Measurements from ENCODE around the gene CEP19.

CEP19 gene

DNA sequence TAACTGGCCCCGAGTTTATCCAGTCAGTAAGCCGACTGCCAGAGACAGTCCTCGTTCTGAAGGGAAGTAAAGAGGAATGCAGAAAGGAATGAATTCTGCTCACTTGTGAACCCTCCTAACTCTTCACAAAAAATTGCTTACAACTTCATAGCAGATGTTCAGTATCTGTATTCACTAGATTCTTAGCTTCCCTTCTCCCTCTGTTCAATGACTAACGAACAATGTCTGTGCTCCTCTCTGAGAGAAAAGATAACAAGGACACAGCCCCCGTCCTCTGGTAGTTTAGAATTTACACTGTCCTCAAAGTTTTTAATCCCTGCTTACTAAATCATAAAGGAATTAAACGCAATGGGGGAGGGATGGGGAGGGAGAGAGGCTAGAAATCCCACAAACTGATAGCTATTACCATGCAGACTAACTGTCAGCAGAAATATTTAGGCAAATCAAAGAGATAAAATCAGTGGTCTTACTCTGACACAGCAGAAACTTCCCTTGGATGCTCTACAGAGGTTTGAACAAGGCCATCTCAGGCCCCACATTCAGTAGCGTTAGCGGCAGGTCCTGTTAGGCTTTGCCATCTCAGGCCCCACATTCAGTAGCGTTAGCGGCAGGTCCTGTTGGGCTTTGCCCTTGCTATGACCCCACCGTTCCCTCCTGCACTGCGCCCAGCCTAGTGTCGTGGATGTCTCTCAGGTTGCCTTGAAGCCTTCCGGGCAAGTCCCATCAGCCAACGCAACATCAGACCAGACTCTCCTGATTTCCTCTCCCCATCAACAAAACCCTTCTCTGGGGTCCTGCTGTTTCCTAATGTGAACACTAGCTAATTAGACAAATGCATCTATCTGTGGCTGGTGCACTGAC lies 49.1 kb downstream of the CEP19 start:
- no peak for DNase-seq

DNA sequence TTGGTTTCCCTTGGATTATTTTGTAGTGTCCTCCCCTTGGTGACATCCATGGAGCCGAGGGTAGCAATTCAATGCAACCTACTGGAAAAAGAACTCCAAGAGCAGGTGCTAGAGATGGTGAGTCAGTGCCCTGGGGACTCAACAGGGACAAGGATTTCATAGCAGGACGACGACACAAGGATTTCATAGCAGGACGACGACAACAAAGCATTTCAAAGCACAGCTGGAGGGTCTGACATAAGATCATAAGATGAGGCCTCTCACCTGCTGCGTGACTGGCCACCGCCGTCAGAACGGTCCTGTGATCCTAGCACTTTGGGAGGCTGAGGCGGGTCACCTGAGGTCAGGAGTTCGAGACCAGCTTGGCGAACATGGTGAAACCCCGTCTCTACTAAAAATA lies 50.0 kb downstream of the CEP19 start:
- no peak for DNase-seq

DNA sequence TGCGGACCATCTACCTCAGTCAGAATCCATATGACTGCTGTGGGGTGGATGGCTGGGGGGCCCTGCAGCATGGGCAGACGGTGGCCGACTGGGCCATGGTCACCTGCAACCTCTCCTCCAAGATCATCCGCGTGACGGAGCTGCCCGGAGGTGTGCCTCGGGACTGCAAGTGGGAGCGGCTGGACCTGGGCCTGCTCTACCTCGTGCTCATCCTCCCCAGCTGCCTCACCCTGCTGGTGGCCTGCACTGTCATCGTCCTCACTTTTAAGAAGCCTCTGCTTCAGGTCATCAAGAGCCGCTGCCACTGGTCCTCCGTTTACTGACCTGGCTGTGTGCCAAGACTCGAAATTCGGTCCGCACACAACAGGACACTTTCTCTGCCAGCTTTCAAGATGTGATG lies 50.6 kb downstream of the CEP19 start:
- no peak for DNase-seq

DNA sequence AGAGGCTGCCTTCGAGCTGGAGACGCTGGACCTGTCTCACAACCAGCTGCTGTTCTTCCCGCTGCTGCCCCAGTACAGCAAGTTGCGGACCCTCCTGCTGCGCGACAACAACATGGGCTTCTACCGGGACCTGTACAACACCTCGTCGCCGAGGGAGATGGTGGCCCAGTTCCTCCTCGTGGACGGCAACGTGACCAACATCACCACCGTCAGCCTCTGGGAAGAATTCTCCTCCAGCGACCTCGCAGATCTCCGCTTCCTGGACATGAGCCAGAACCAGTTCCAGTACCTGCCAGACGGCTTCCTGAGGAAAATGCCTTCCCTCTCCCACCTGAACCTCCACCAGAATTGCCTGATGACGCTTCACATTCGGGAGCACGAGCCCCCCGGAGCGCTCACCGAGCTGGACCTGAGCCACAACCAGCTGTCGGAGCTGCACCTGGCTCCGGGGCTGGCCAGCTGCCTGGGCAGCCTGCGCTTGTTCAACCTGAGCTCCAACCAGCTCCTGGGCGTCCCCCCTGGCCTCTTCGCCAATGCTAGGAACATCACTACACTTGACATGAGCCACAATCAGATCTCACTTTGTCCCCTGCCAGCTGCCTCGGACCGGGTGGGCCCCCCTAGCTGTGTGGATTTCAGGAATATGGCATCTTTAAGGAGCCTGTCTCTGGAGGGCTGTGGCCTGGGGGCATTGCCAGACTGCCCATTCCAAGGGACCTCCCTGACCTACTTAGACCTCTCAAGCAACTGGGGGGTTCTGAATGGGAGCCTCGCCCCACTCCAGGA lies 51.5 kb downstream of the CEP19 start:
- DNase-seq, result no peak

DNA sequence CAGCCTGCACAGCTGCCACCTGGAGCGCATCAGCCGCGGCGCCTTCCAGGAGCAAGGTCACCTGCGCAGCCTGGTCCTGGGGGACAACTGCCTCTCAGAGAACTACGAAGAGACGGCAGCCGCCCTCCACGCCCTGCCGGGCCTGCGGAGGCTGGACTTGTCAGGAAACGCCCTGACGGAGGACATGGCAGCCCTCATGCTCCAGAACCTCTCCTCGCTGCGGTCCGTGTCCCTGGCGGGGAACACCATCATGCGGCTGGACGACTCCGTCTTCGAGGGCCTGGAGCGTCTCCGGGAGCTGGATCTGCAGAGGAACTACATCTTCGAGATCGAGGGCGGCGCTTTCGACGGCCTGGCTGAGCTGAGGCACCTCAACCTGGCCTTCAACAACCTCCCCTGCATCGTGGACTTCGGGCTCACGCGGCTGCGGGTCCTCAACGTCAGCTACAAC lies 52.1 kb downstream of the CEP19 start:
- no peak for DNase-seq
